Panc1 (cell line): ENCODE results near the gene PLEKHG4. TPM values are rescaled to one million over a fixed set of nuclear protein-coding genes. Genes with fewer than 3 reads are reported as not detected.

Experiments used
- ATAC-seq: fragments of 200-7000 bp; cut with Tn5 transposase; 2 replicates; pipeline ENCODE4 v1.9.1; 2020; ENCODE audit warnings: mild to moderate bottlenecking, moderate library complexity
- BruUV-seq: library from RNA; stranded (reverse); fragments of 400-500 nt; replicated peaks from 2 replicates; lab custom pipeline; 2021; lab: Mats Ljungman, UMichigan
- CTCF ChIA-PET: fragments of 300-600 bp; sonication (Branson Sonifier 250); formaldehyde crosslinking; loops from one replicate; lab custom pipeline; 2022; ENCODE audit warnings: antibody characterized with exemption; lab: Charles Lee
- POLR2A ChIA-PET: fragments of 300-600 bp; sonication (Branson Sonifier 250); formaldehyde crosslinking; loops from one replicate; lab custom pipeline; 2022; ENCODE audit warnings: antibody characterized with exemption; lab: Charles Lee
- DNase-seq: peaks from one replicate; pipeline ENCODE4 v3.0.0-alpha.2; 2010; ENCODE audit warnings: low read depth, low spot score
- H3K27ac ChIP-seq: 2 replicates; pipeline ENCODE4 v1.5.1; 2011; ENCODE audit warnings: mild to moderate bottlenecking, low read length, inconsistent platforms
- H3K27me3 ChIP-seq: fragments of 200-500 bp; sonication (Bioruptor generic); 2 replicates; pipeline ENCODE4 v1.6.0; 2014; ENCODE audit warnings: low read length, inconsistent platforms; ENCODE audit not compliant: control insufficient read depth, insufficient read depth
- H3K36me3 ChIP-seq: fragments of 200-500 bp; sonication (Bioruptor generic); 2 replicates; pipeline ENCODE4 v1.5.1; 2014; ENCODE audit warnings: inconsistent platforms, mild to moderate bottlenecking, low read length, moderate library complexity; ENCODE audit not compliant: control insufficient read depth, insufficient read depth
- H3K4me1 ChIP-seq: 2 replicates; pipeline ENCODE4 v1.5.1; 2011; ENCODE audit warnings: inconsistent platforms, mild to moderate bottlenecking, low read length, moderate library complexity; ENCODE audit not compliant: control insufficient read depth, insufficient read depth
- H3K4me3 ChIP-seq, 2 experiments: 2 replicates each; pipeline ENCODE4 v1.5.1; 2011 to 2012; ENCODE audit warnings: low read depth in 2 of 2, low read length in 2 of 2, mild to moderate bottlenecking in 2 of 2, inconsistent platforms in 1 of 2, moderate library complexity in 1 of 2
- H3K9me3 ChIP-seq: fragments of 200-500 bp; sonication (Bioruptor generic); 2 replicates; pipeline ENCODE4 v1.5.1; 2014; ENCODE audit warnings: low read depth, mild to moderate bottlenecking, inconsistent platforms, low read length, moderate library complexity; ENCODE audit not compliant: control insufficient read depth, insufficient read depth
- POLR2AphosphoS5 ChIP-seq: IDR thresholded peaks from 2 replicates; pipeline ENCODE4 v1.6.1; 2012; ENCODE audit warnings: mild to moderate bottlenecking, low read depth, low read length, moderate library complexity
- SIN3A ChIP-seq: IDR thresholded peaks from 2 replicates; pipeline ENCODE4 v1.6.1; 2012; ENCODE audit warnings: low read depth, mild to moderate bottlenecking, low read length, moderate library complexity, borderline replicate concordance; ENCODE audit not compliant: insufficient read depth
- TCF7L2 ChIP-seq: IDR thresholded peaks from 2 replicates; pipeline ENCODE4 v1.6.1; 2011; ENCODE audit warnings: mild to moderate bottlenecking, low read depth, low read length, inconsistent platforms
- in situ Hi-C: cut with HindIII; loops from 2 replicates; pipeline ENCODE4 v1.10.0; 2016; ENCODE audit warnings: low sequenced_read_pairs, low pct_unique_long_range_greater_than_20kb
- intact Hi-C: fragments of 100-400 bp; cut with micrococcal nuclease; formaldehyde crosslinking; loops from one replicate; pipeline ENCODE4 v1.10.0; 2022; ENCODE audit not compliant: unreplicated experiment
- total RNA-seq: library from RNA; stranded (reverse); gene quantifications from one replicate; pipeline ENCODE4 v1.2.1, GENCODE V29; 2021; ENCODE audit not compliant: unreplicated experiment
- TF ChIP-seq, protein P1 (sequence below): fragments of 450-650 bp; IDR thresholded peaks from 2 replicates; pipeline ENCODE4 v1.5.1; 2017; ENCODE audit warnings: mild to moderate bottlenecking
- TF ChIP-seq, protein P2 (sequence below), 2 experiments: IDR thresholded peaks; 2 replicates each; pipeline ENCODE4 v1.6.1; 2011 to 2012; ENCODE audit warnings: low read depth in 2 of 2, control low read depth in 1 of 2, low read length in 1 of 2, mild to moderate bottlenecking in 1 of 2, moderate library complexity in 1 of 2; ENCODE audit not compliant: insufficient read depth in 1 of 2

Gene PLEKHG4
- total RNA-seq, 1 experiment from 2014 or later = 6.7 TPM

GRCh38 chr16:67255553-67256221 lies 23.6 kb upstream of the PLEKHG4 start:
- ATAC-seq = no peak
- no peaks in the 10 kb centered on the region for H3K9me3 ChIP-seq
- H3K36me3 ChIP-seq = no peaks in the 10 kb centered on the region
- POLR2A ChIA-PET = no interaction called here
- CTCF ChIA-PET = no interaction called here
- no peak overlapping the region for H3K27ac ChIP-seq
- TF ChIP-seq, protein P1, sequence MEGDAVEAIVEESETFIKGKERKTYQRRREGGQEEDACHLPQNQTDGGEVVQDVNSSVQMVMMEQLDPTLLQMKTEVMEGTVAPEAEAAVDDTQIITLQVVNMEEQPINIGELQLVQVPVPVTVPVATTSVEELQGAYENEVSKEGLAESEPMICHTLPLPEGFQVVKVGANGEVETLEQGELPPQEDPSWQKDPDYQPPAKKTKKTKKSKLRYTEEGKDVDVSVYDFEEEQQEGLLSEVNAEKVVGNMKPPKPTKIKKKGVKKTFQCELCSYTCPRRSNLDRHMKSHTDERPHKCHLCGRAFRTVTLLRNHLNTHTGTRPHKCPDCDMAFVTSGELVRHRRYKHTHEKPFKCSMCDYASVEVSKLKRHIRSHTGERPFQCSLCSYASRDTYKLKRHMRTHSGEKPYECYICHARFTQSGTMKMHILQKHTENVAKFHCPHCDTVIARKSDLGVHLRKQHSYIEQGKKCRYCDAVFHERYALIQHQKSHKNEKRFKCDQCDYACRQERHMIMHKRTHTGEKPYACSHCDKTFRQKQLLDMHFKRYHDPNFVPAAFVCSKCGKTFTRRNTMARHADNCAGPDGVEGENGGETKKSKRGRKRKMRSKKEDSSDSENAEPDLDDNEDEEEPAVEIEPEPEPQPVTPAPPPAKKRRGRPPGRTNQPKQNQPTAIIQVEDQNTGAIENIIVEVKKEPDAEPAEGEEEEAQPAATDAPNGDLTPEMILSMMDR = no peak
- no peak for TF ChIP-seq SIN3A
- TF ChIP-seq TCF7L2 = no peak
- TF ChIP-seq POLR2AphosphoS5 = no peak
- TF ChIP-seq, protein P2, sequence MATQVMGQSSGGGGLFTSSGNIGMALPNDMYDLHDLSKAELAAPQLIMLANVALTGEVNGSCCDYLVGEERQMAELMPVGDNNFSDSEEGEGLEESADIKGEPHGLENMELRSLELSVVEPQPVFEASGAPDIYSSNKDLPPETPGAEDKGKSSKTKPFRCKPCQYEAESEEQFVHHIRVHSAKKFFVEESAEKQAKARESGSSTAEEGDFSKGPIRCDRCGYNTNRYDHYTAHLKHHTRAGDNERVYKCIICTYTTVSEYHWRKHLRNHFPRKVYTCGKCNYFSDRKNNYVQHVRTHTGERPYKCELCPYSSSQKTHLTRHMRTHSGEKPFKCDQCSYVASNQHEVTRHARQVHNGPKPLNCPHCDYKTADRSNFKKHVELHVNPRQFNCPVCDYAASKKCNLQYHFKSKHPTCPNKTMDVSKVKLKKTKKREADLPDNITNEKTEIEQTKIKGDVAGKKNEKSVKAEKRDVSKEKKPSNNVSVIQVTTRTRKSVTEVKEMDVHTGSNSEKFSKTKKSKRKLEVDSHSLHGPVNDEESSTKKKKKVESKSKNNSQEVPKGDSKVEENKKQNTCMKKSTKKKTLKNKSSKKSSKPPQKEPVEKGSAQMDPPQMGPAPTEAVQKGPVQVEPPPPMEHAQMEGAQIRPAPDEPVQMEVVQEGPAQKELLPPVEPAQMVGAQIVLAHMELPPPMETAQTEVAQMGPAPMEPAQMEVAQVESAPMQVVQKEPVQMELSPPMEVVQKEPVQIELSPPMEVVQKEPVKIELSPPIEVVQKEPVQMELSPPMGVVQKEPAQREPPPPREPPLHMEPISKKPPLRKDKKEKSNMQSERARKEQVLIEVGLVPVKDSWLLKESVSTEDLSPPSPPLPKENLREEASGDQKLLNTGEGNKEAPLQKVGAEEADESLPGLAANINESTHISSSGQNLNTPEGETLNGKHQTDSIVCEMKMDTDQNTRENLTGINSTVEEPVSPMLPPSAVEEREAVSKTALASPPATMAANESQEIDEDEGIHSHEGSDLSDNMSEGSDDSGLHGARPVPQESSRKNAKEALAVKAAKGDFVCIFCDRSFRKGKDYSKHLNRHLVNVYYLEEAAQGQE (IDR thresholded peaks at IDR 0.05; ENCODE audit: insufficient read depth in 1 of 2, low read depth in 2 of 2, low read length in 1 of 2) = no peak
- in situ Hi-C loops (no loop called here), intact Hi-C loops (no loop called here)
- H3K4me3 ChIP-seq = no peak overlapping the region
- no TSS peak for BruUV-seq
- H3K4me1 ChIP-seq = no peaks in the 10 kb centered on the region
- no peaks in the 10 kb centered on the region for H3K27me3 ChIP-seq
- DNase-seq = no peak

- ATAC-seq (no peak), DNase-seq (no peak)
- CTCF ChIA-PET = no interaction called here
- no peak overlapping the region for H3K4me3 ChIP-seq
- intact Hi-C loops (no loop called here), in situ Hi-C loops (no loop called here)
- POLR2A ChIA-PET = no interaction called here
- H3K27ac ChIP-seq = no peak overlapping the region
- no peaks in the 10 kb centered on the region for H3K27me3 ChIP-seq
- no TSS peak for BruUV-seq
- H3K4me1 ChIP-seq = no peaks in the 10 kb centered on the region
- H3K36me3 ChIP-seq = no peaks in the 10 kb centered on the region
- H3K9me3 ChIP-seq = no peaks in the 10 kb centered on the region
- TF ChIP-seq, protein P2 (IDR thresholded peaks at IDR 0.05; ENCODE audit: insufficient read depth in 1 of 2, low read depth in 2 of 2, low read length in 1 of 2) = no peak
- TF ChIP-seq SIN3A (no peak), TCF7L2 (no peak), POLR2AphosphoS5 (no peak)
- TF ChIP-seq, protein P1 = no peak
These were observed 22.6 kb upstream of the PLEKHG4 start for GRCh38 chr16:67256701-67257230.
